Astrocyte of the hippocampus (primary cell): ENCODE results near the gene SEC14L2.

Experiments
- DNase-seq: peaks from one replicate; pipeline ENCODE4 v3.0.0; 2011; ENCODE audit warnings: low read depth, low spot score

Gene SEC14L2

DNA sequence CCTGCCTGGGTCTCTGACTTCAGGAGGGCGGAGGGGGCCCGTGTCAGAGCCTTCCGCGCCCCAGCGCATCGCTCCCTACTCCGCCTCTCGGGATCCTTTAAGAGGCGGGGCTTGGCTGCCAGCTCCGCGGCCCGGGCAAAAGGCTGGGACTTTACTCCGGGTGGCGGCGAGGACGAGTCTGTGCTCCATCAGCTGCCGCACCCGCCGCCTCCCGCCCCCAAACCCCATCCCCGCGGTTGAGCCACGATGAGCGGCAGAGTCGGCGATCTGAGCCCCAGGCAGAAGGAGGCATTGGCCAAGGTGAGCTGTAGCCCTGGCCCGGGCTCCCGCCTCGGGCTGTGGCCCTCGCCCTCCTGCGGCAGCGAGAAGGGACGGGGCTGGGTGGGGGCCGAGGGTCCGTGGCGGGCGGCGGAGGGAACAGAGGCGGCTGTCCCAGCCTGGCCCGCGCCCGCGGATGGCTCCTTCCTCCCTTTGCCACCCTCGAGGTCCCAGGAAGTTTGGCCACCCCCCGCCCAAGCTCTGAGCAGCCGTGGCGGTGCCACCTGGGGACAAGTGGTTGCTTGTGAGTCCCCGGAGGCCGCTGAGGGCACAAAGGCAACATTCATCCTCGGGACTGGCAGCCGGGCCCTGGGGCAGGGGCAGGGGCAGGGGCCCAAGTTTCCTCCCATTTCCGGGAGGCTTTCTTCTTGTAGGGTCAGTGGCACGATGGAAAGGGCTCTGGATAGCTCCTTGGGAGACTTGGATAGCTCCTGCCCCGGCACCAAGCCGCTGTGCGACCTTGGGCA lies at the start of gene SEC14L2:
Gene SEC14L2, plus strand, starts transcription at position 148 of the 785 bp plus-strand sequence. Its CDS starts 99 bp downstream, at position 247.
- peak; percentile 80 for DNase-seq

- no peak for DNase-seq
Observed at GRCh38 chr22:30347255-30347892, 49.4 kb upstream of the SEC14L2 start.

DNA sequence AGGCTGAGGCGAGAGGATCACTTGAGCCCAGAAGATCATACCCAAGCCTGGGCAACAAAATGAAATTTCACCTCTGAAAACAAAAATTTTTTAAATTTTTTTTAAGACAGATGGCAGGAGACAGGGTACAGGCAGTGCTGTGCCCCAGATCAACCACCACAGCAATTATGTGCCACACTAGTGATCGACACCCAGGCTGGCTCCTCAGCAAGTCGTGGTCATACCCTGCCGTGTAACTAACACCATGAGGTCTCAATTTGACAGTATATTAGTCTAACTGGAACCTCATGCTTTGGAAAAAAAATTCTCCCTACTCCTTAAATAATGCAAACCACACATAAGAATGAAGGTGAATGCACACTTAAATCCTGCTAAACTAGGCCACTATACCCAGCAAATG lies 48.4 kb upstream of the SEC14L2 start:
- no peak for DNase-seq

GRCh38 chr22:30348809-30349208 lies 48.0 kb upstream of the SEC14L2 start:
- DNase-seq = no peak

GRCh38 chr22:30351226-30351625 lies 45.6 kb upstream of the SEC14L2 start:
- no peak for DNase-seq

GRCh38 chr22:30354644-30355043 lies 42.2 kb upstream of the SEC14L2 start:
- no peak for DNase-seq

DNA sequence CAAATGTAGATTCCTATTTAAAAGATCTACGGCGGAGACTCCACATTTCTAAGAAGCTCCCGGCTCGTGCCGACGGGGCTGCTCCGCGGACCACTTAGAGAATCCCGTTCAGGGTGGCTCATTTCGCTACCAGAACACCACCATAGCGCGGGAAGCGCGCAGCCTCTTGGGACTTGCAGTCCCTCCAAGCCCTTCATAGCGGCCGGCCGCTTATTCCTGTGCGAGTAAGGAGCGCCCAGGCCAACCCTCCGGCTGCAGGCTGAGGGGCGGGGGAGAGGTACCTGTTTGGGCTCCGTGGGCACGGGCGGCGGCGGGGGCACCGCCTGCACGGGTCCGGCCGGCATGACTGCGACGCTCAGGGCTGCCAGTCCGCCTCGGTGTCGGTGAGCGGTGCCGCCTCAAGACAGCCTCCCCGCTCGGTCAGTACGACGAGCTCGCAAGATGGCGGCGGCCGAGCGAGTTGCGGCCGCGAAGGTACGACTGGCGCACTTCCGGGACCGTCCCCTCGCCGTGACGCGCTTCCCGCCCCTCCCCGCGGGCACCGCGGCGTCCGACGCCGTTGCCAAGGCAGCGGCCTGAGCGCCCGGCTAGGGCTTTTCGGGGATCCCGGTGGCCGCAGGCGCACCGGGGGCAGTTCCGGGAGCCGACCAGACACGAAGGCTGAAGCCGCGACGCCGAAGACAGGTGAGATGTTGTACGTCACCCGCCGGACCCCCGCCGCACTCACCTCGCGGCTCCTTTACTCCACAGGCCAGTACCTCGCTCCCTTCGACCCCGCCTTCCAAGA lies 40.2 kb upstream of the SEC14L2 start, which contains the start of the genes CCDC157 and SF3A1:
Gene CCDC157, plus strand, starts transcription at position 559 of the 787 bp plus-strand sequence. CDS start 8,994 bp downstream, outside the sequence.
Gene SF3A1, minus strand, starts transcription at position 446 of the 787 bp plus-strand sequence. Its CDS starts 102 bp downstream, at position 344.
- peak; percentile 98 for DNase-seq

DNA sequence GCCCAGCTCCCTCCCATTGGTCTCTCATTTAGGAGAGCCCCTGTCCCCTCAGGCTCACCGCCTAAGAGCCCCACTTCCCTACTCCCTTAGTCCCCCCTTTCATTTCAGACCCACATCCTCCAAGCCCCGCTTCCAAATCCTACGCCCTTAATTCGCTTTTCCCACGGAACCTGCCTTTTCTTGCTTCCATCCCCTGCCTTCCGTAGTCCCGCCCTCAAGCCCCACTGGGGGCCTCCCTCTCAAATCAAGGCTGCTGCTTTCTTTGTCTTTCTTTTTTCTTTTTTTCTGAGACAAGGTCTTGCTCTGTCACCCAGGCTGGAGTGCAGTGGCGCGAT lies 39.6 kb upstream of the SEC14L2 start:
- no peak for DNase-seq

GRCh38 chr22:30357650-30358215 lies 39.1 kb upstream of the SEC14L2 start:
- DNase-seq = no peak

DNA sequence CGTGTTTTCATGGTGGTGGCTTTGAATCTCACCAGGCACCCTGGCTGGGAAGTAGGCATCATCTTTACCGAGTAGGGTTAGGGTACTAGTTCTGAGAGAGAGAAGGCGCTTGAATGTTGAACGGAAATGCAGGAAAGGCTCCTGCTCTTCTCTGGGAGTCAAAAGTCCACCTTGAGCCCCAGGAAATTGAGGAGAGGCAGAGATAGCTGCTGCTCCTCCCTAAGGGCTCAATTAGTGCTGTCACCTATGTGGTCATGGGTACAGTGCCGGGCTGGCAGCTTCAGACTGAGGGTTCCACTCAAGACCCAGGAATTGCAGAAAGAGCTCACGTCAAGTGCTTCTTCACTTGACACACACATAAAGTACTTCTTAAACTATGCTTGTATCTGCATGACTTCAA lies 38.3 kb upstream of the SEC14L2 start:
- DNase-seq = no peak

GRCh38 chr22:30361916-30362650 lies 34.7 kb upstream of the SEC14L2 start:
- no peak for DNase-seq

GRCh38 chr22:30362651-30363281 lies 34.1 kb upstream of the SEC14L2 start:
- DNase-seq = no peak

- no peak for DNase-seq
Observed at GRCh38 chr22:30365891-30366290, 30.9 kb upstream of the SEC14L2 start.

DNA sequence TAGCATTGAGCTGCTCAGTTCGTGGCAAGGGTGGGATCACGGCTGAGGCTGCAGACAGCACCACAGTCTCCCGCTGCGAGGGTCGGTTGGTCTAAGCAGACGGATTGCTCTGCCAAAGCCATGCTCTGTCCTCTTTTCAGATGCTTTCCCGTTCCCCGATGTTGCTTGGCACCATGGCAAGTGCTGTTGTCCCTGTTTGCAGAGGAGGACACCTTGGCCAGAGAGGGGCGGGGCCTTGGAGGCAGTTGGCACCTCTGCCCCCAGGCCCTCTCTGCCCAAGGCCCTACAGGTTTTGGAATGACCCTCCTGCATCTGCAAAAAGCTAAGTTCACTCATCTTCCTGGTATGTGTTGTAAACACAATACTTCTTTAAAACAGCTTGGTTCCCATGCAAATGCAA lies 28.4 kb upstream of the SEC14L2 start:
- DNase-seq = no peak

- DNase-seq = no peak
Observed at GRCh38 chr22:30370641-30371230, 26.1 kb upstream of the SEC14L2 start.

GRCh38 chr22:30371321-30371720 lies 25.5 kb upstream of the SEC14L2 start:
- DNase-seq = no peak

- no peak for DNase-seq
Observed at GRCh38 chr22:30371981-30372380, 24.8 kb upstream of the SEC14L2 start.

DNA sequence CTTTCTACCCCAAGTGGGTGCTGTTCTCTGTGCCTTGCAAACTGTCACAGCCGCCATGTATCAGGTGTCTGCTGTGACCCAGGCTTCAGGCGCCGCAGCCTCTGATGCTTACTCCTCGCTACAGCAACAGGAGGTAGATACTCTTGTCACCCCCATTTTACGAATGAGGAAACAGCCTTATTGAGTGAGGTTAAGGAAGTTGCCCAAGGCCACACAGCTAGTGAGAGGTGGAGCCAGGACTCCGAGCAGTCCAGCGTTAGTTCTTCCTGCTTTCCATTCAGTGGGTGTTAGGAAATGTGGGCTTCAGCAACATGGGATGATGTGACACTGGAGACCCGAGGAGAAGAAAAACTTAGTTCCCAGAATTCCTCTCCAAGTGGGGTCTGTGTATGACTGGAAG lies 23.9 kb upstream of the SEC14L2 start:
- DNase-seq = no peak

DNA sequence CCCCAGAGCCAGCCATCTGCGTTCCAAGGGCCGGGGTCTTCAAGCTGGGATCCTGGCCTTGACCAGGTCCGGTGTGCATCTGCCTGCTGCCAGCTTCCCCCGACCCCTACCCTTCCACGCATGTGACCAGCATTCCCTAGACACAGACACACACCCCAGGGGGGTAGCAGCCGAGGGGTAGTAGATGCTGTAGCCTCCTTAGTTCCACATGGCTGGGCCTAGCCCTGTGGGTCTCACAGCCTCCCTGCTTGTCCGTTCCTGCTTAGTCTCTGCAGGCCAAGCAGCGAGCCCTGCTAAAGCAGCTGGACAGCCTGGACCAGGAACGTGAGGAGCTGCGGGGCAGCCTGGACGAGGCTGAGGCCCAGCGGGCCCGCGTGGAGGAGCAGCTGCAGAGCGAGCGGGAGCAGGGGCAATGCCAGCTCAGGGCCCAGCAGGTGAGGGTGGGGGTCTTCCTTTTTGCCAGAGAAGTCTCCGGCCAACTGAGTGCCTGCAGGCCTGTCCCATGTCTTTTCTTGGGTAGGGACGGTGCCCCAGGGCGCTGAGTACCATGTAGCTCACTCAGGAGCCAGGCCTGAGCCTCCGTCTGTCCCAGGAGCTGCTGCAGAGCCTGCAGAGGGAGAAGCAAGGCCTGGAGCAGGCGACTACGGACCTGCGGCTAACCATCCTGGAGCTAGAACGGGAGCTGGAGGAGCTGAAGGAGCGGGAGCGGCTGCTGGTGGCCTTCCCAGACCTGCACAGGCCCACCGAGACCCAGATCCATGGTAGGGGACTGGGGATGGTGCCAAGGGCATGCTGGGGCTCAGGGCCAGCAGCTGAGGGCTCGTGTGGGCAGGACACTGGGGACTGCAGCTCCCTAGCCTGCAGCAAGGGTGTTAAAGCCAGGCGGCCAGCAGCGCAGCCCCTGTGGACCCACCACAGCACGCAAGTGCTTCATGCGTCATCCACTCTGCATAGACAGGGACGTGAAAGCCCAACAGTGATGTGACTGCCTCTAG lies 23.2 kb upstream of the SEC14L2 start:
- DNase-seq = no peak
